GM23338 (cell line): Measurements from ENCODE around the gene MAPK12. TPM values are rescaled to one million over a fixed set of nuclear protein-coding genes. Genes with fewer than 3 reads are reported as not detected.

ENCODE experiments used
- ATAC-seq: fragments of 200-7000 bp; cut with Tn5 transposase; 3 replicates; pipeline ENCODE4 v1.9.1; 2020
- DNase-seq: peaks from one replicate; pipeline ENCODE4 v3.0.0-alpha.2; 2015; ENCODE audit warnings: low spot score
- H2AFZ ChIP-seq: fragments of 200-600 bp; sonication (generic); 2 replicates; pipeline ENCODE4 v1.8.0; 2016; ENCODE audit warnings: antibody characterized with exemption, mild to moderate bottlenecking, moderate library complexity
- H3F3A ChIP-seq: fragments of 200-600 bp; sonication (generic); replicated peaks from 2 replicates; pipeline ENCODE4 v1.8.0; 2017; ENCODE audit warnings: antibody characterized with exemption, mixed run types, low read depth
- H3K27ac ChIP-seq: fragments of 200-600 bp; sonication (generic); 2 replicates; pipeline ENCODE4 v1.6.1; 2016; ENCODE audit warnings: low read depth
- H3K27me3 ChIP-seq: fragments of 200-600 bp; sonication (generic); 2 replicates; pipeline ENCODE4 v1.8.0; 2016; ENCODE audit warnings: mild to moderate bottlenecking, mixed run types, moderate library complexity; ENCODE audit not compliant: insufficient read depth
- H3K36me3 ChIP-seq: fragments of 200-600 bp; sonication (generic); 2 replicates; pipeline ENCODE4 v1.8.0; 2016; ENCODE audit warnings: mild to moderate bottlenecking; ENCODE audit not compliant: insufficient read depth
- H3K4me1 ChIP-seq: fragments of 200-600 bp; sonication (generic); 2 replicates; pipeline ENCODE4 v1.8.0; 2016; ENCODE audit warnings: mild to moderate bottlenecking, moderate library complexity; ENCODE audit not compliant: insufficient read depth
- H3K4me2 ChIP-seq: fragments of 200-600 bp; sonication (generic); 2 replicates; pipeline ENCODE4 v1.7.1; 2017; ENCODE audit warnings: mixed run types
- H3K4me3 ChIP-seq: fragments of 200-600 bp; sonication (generic); 2 replicates; pipeline ENCODE4 v1.6.1; 2016; ENCODE audit warnings: mixed run types
- H3K79me2 ChIP-seq: fragments of 200-600 bp; sonication (generic); replicated peaks from 2 replicates; pipeline ENCODE4 v1.8.0; 2017; ENCODE audit warnings: mild to moderate bottlenecking; ENCODE audit not compliant: insufficient read depth
- H3K9me2 ChIP-seq: fragments of 200-600 bp; sonication (generic); 2 replicates; pipeline ENCODE4 v1.8.0; 2017; ENCODE audit not compliant: insufficient read depth
- H4K20me1 ChIP-seq: fragments of 200-600 bp; sonication (generic); replicated peaks from 2 replicates; pipeline ENCODE4 v1.8.0; 2017; ENCODE audit warnings: mild to moderate bottlenecking; ENCODE audit not compliant: insufficient read depth
- H3K27ac Mint-ChIP-seq: 2 replicates; pipeline ENCODE4 v1.8.0; 2020; ENCODE audit warnings: inconsistent platforms, mild to moderate bottlenecking, moderate library complexity, mixed read lengths
- H3K27me3 Mint-ChIP-seq: 3 replicates; pipeline ENCODE4 v1.8.0; 2022; ENCODE audit warnings: low read depth, mild to moderate bottlenecking, moderate library complexity, mixed read lengths, inconsistent platforms; ENCODE audit not compliant: insufficient read depth, poor library complexity
- H3K36me3 Mint-ChIP-seq: 3 replicates; pipeline ENCODE4 v1.8.0; 2021; ENCODE audit warnings: low read depth, mild to moderate bottlenecking, inconsistent platforms, moderate library complexity, mixed read lengths
- H3K4me1 Mint-ChIP-seq: 3 replicates; pipeline ENCODE4 v1.8.0; 2020; ENCODE audit warnings: mild to moderate bottlenecking, inconsistent platforms, mixed read lengths
- H3K4me3 Mint-ChIP-seq: 3 replicates; pipeline ENCODE4 v1.8.0; 2021; ENCODE audit warnings: moderate library complexity, mild to moderate bottlenecking, inconsistent platforms, mixed read lengths
- H3K9me3 Mint-ChIP-seq: 3 replicates; pipeline ENCODE4 v1.8.0; 2020; ENCODE audit warnings: moderate library complexity, mild to moderate bottlenecking, inconsistent platforms, mixed read lengths
- CREB1 ChIP-seq: fragments of 250-450 bp; sonication (Bioruptor Pico); IDR thresholded peaks from 2 replicates; pipeline ENCODE4 v1.5.0; 2020; ENCODE audit warnings: low read depth, mild to moderate bottlenecking, moderate library complexity
- CTCF ChIP-seq, 2 experiments: fragments of 200-600 bp in 1 of 2; sonication (generic) in 1 of 2; conservative IDR thresholded peaks; 2 replicates each; pipeline versions ENCODE4 v1.5.1 to v1.6.1; 2016 to 2017; ENCODE audit warnings: antibody characterized with exemption in 2 of 2, low read depth in 2 of 2, mild to moderate bottlenecking in 2 of 2, moderate library complexity in 1 of 2
- ETS1 ChIP-seq: IDR thresholded peaks from 2 replicates; pipeline ENCODE4 v1.6.1; 2016; ENCODE audit warnings: antibody characterized with exemption
- EZH2 ChIP-seq: fragments of 200-600 bp; sonication (generic); IDR thresholded peaks from one replicate; pipeline ENCODE4 v1.8.0; 2017; ENCODE audit warnings: antibody characterized with exemption, mild to moderate bottlenecking, low read depth; ENCODE audit not compliant: unreplicated experiment
- JUNB ChIP-seq: IDR thresholded peaks from one replicate; pipeline ENCODE4 v1.6.1; 2016; ENCODE audit warnings: antibody characterized with exemption; ENCODE audit not compliant: unreplicated experiment
- NANOG ChIP-seq: IDR thresholded peaks from 2 replicates; pipeline ENCODE4 v1.6.1; 2016; ENCODE audit warnings: antibody characterized with exemption, borderline replicate concordance
- ZNF114 ChIP-seq: fragments of 250-450 bp; sonication (Bioruptor Pico); IDR thresholded peaks from 2 replicates; pipeline ENCODE4 v1.5.0; 2020; ENCODE audit warnings: mild to moderate bottlenecking, moderate library complexity
- ZNF331 ChIP-seq: fragments of 250-450 bp; sonication (Bioruptor Pico); IDR thresholded peaks from 2 replicates; pipeline ENCODE4 v1.5.0; 2020; ENCODE audit warnings: low read depth, mild to moderate bottlenecking, moderate library complexity
- ZNF462 ChIP-seq: fragments of 250-450 bp; sonication (Bioruptor Pico); IDR thresholded peaks from 2 replicates; pipeline ENCODE4 v1.5.0; 2020; ENCODE audit warnings: mild to moderate bottlenecking, moderate library complexity
- polyA plus RNA-seq: library from polyadenylated mRNA; unstranded; fragments of >200 nt; fragmentation: Nextera tagmentation; extraction: Ambion mirVana; gene quantifications from 2 replicates; pipeline ENCODE4 v1.2.1, GENCODE V29; 2016
- total RNA-seq: library from RNA; depleted of rRNA; stranded (reverse); fragments of >200 nt; shearing (Covaris generic); gene quantifications from 2 replicates; pipeline ENCODE4 v1.2.3, GENCODE V29; 2014

Gene MAPK12
- total and polyA plus RNA-seq, 2 experiments from 2014 or later: 10.4 to 26.1 TPM

- TF ChIP-seq ZNF462 (CRISPR knock-in tag): no peak
- TF ChIP-seq JUNB: no peak
- TF ChIP-seq EZH2: no peak
- no peak for TF ChIP-seq ZNF331 (CRISPR knock-in tag)
- TF ChIP-seq NANOG: no peak
- no peak for TF ChIP-seq ETS1
- no peak for TF ChIP-seq CREB1
Observed at GRCh38 chr22:50238755-50239154, 22.7 kb downstream of the MAPK12 start (continued).

GRCh38 chr22:50236731-50237409 is 24.6 kb downstream of the MAPK12 start:
- H3K9me2 ChIP-seq: no peaks in the 10 kb centered on the region
- 0 out of 2 replicates have a peak, but pooled peaks cover 5% of the 10 kb centered on the region for H3F3A ChIP-seq
- DNase-seq (peak; percentile 61), ATAC-seq (peak; percentile 51)
- no peak overlapping the region for H2AFZ ChIP-seq
- H3K4me3 ChIP-seq: no peak overlapping the region
- Mint-ChIP-seq H3K9me3 (peaks cover 8% of the 10 kb centered on the region; the same call in 2 of the 3 replicates), H3K4me1 (peaks cover 7% of the 10 kb centered on the region), H3K4me3 (no peak overlapping the region), H3K36me3 (peaks cover 16% of the 10 kb centered on the region), H3K27ac (no peak overlapping the region; the same call in 1 of the 2 replicates), H3K27me3 (peaks cover 10% of the 10 kb centered on the region)
- no peaks in the 10 kb centered on the region for H3K27me3 ChIP-seq
- H4K20me1 ChIP-seq: peaks cover 6% of the 10 kb centered on the region; the same call in 1 of the 2 replicates
- H3K36me3 ChIP-seq: no peaks in the 10 kb centered on the region
- no peaks in the 10 kb centered on the region for H3K4me1 ChIP-seq
- no peak for TF ChIP-seq ZNF114 (CRISPR knock-in tag)
- TF ChIP-seq CTCF (conservative IDR thresholded peaks at IDR 0.05; ENCODE audit: low read depth in 2 of 2): peak; percentile 52 to 55
- no peak overlapping the region for H3K4me2 ChIP-seq
- H3K27ac ChIP-seq: no peak overlapping the region
- peaks cover 33% of the 10 kb centered on the region for H3K79me2 ChIP-seq
